Chondrocyte (in vitro differentiated cells): ENCODE data around the gene UNC13C. TPM values are rescaled to one million over a fixed set of nuclear protein-coding genes. Genes with fewer than 3 reads are reported as not detected.

Experiments used
- DNase-seq: peaks from one replicate; pipeline ENCODE4 v3.0.0; 2021; ENCODE audit warnings: mixed read lengths, low spot score
- H3K27ac Mint-ChIP-seq: one replicate; pipeline ENCODE4 v1.8.0; 2021; ENCODE audit warnings: mild to moderate bottlenecking, moderate library complexity, mixed read lengths; ENCODE audit not compliant: unreplicated experiment
- H3K27me3 Mint-ChIP-seq: 2 replicates; pipeline ENCODE4 v1.8.0; 2021; ENCODE audit warnings: low read depth, mixed read lengths
- H3K36me3 Mint-ChIP-seq: 2 replicates; pipeline ENCODE4 v1.8.0; 2021; ENCODE audit warnings: low read depth, mixed read lengths
- H3K4me1 Mint-ChIP-seq: 2 replicates; pipeline ENCODE4 v1.8.0; 2021; ENCODE audit warnings: low read depth, mild to moderate bottlenecking, mixed read lengths
- H3K4me3 Mint-ChIP-seq: one replicate; pipeline ENCODE4 v1.8.0; 2021; ENCODE audit warnings: mild to moderate bottlenecking, moderate library complexity, mixed read lengths; ENCODE audit not compliant: unreplicated experiment
- H3K9me3 Mint-ChIP-seq: 2 replicates; pipeline ENCODE4 v1.8.0; 2021; ENCODE audit warnings: low read depth, mixed read lengths
- total RNA-seq: library from RNA; stranded (reverse); gene quantifications from 3 replicates; pipeline ENCODE4 v1.2.1, GENCODE V29; 2021
- TF ChIP-seq, protein P1 (sequence below): fragments of 200-600 bp; sonication (generic); IDR thresholded peaks from 2 replicates; pipeline ENCODE4 v1.5.0; 2021; ENCODE audit warnings: antibody characterized with exemption, mild to moderate bottlenecking, moderate library complexity

Gene UNC13C
- total RNA-seq, 1 donor from 2014 or later, result 0.15 TPM

DNA sequence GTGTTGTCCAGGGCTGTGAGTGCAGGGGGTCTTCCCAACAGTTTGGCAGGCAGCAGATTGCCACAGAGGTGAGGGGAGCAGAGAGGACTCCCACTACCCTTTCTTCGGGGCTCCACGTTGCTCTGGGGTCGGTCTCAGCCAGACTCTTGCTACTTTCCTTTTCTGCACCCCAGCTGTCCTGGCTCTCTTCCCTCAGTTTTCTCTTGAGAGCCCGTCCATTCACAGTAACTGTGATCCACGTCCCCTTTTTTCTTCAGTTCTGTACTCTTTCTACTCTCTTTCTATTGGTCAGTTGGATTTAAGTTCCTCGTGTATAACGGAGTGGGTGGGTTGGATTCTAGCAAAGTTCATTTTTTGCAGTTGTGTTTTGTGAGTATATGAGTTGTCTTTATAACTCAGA lies 105.8 kb downstream of the UNC13C start:
- TF ChIP-seq, protein P1, sequence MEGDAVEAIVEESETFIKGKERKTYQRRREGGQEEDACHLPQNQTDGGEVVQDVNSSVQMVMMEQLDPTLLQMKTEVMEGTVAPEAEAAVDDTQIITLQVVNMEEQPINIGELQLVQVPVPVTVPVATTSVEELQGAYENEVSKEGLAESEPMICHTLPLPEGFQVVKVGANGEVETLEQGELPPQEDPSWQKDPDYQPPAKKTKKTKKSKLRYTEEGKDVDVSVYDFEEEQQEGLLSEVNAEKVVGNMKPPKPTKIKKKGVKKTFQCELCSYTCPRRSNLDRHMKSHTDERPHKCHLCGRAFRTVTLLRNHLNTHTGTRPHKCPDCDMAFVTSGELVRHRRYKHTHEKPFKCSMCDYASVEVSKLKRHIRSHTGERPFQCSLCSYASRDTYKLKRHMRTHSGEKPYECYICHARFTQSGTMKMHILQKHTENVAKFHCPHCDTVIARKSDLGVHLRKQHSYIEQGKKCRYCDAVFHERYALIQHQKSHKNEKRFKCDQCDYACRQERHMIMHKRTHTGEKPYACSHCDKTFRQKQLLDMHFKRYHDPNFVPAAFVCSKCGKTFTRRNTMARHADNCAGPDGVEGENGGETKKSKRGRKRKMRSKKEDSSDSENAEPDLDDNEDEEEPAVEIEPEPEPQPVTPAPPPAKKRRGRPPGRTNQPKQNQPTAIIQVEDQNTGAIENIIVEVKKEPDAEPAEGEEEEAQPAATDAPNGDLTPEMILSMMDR, result no peak
- Mint-ChIP-seq H3K9me3 (no peaks in the 10 kb centered on the region), H3K4me1 (no peaks in the 10 kb centered on the region), H3K27ac (no peak overlapping the region), H3K36me3 (no peaks in the 10 kb centered on the region), H3K27me3 (peaks cover 19% of the 10 kb centered on the region), H3K4me3 (no peak overlapping the region)
- no peak for DNase-seq

DNA sequence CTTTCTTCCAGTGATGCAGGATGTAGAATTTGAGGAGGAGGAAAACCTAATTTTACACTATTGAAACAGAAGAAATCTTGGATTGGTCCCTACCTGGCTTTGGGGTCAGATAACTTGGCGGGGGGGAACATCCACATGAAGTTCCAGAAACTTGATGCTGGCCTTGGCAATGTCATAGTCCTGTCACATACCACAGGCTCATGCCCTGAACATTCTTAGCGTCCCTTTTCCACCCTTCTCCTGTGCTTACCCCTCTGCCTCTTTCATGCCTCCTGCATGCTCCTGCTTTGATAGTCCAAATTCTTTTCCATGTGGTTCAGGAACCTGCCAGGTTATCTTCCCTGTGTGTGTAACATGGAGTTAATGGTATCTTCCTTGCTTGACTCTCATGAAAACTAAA lies 110.6 kb downstream of the UNC13C start:
- Mint-ChIP-seq H3K27me3 (peaks cover 12% of the 10 kb centered on the region), H3K27ac (no peak overlapping the region), H3K4me3 (no peak overlapping the region), H3K9me3 (no peaks in the 10 kb centered on the region), H3K4me1 (no peaks in the 10 kb centered on the region), H3K36me3 (no peaks in the 10 kb centered on the region)
- TF ChIP-seq, protein P1, result no peak
- no peak for DNase-seq

DNA sequence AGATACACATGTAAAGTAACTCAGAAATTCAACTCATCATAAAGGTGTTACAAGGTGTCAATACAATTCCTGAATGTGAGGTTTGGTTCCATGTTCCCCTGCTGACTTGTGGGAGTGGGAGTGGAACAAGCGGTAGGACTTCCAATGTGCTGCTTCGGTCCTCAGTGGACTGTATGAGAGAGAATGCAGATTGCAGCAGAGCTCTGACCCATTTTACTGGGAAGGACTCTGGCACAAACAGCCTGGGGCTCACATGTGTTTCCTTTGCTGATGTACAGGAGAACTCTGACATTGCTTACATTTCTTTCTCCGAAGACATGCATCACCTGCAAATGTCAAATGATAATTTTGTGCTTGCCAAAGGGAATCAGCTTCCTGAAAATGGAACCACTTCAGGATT lies 111.5 kb downstream of the UNC13C start:
- no peak for DNase-seq
- H3K27ac Mint-ChIP-seq, result no peak overlapping the region
- no peaks in the 10 kb centered on the region for H3K4me1 Mint-ChIP-seq
- no peaks in the 10 kb centered on the region for H3K9me3 Mint-ChIP-seq
- H3K27me3 Mint-ChIP-seq, result peaks cover 12% of the 10 kb centered on the region
- TF ChIP-seq, protein P1, result no peak
- no peak overlapping the region for H3K4me3 Mint-ChIP-seq
- H3K36me3 Mint-ChIP-seq, result no peaks in the 10 kb centered on the region

DNA sequence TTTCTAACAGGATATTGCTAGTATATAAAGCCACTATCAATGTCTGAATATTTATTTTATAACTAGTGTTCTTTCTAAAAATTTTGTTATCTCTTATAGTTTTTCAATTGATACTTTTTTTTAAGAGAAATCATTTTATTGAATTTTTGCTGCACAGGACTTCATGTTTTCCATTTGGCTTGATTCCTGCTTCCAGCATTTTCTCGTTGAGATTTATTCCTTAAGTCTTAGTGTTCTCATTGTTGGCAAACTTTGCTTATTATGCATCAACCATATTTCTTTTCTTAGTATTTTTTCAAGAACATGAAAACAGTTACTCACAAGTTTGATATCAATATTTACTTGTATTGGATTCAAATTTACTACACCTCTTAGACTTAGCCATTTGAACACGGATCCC lies 113.4 kb downstream of the UNC13C start:
- Mint-ChIP-seq H3K4me1 (no peaks in the 10 kb centered on the region), H3K9me3 (no peaks in the 10 kb centered on the region), H3K36me3 (no peaks in the 10 kb centered on the region), H3K27ac (no peak overlapping the region), H3K4me3 (no peak overlapping the region), H3K27me3 (peaks cover 12% of the 10 kb centered on the region)
- no peak for DNase-seq
- TF ChIP-seq, protein P1, result no peak

DNA sequence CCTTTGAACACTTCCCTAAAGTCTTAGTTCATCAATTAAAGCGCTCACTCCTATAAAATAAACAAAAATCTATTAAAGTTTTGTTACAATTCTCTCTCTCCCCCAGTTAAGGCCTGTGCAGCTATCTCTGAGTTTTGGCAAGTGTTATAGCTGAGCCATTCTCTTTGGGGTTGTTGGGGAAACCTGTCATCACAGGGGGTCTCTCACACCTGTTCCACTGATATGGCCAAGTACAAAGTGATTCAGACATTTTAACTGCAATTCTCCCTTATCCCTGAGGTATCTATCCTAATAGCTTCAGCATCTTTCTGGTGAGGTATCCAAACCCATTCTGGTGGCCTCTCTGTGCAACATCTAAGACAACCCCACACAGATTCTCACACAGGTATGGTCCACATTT lies 116.4 kb downstream of the UNC13C start:
- DNase-seq, result no peak
- TF ChIP-seq, protein P1, result no peak
- Mint-ChIP-seq H3K4me1 (no peaks in the 10 kb centered on the region), H3K9me3 (no peaks in the 10 kb centered on the region), H3K27me3 (peaks cover 8% of the 10 kb centered on the region), H3K36me3 (no peaks in the 10 kb centered on the region), H3K4me3 (no peak overlapping the region), H3K27ac (no peak overlapping the region)
